Activated T-cell treated with anti-CD3 and anti-CD28 coated beads, Interleukin-2, amount 50 U/mL, for 4 hours (primary cell): Measurements from ENCODE around the gene PIP5K1C. TPM values are rescaled to one million over a fixed set of nuclear protein-coding genes. Genes with fewer than 3 reads are reported as not detected.

Experiments used
- ATAC-seq, 2 donors: fragments of 200-7000 bp; cut with Tn5 transposase; one replicate each; pipeline ENCODE4 v1.10.0; 2021
- DNase-seq: peaks from one replicate; pipeline ENCODE4 v3.0.0-alpha.2; 2020
- H3K27me3 Mint-ChIP-seq: one replicate; pipeline ENCODE4 v1.8.0; 2021; ENCODE audit warnings: low read depth, mixed read lengths
- H3K36me3 Mint-ChIP-seq: one replicate; pipeline ENCODE4 v1.8.0; 2022; ENCODE audit warnings: mixed read lengths; ENCODE audit not compliant: insufficient read depth
- H3K4me1 Mint-ChIP-seq: one replicate; pipeline ENCODE4 v1.8.0; 2021; ENCODE audit warnings: low read depth, mixed read lengths
- H3K4me3 Mint-ChIP-seq: one replicate; pipeline ENCODE4 v1.8.0; 2021; ENCODE audit warnings: mild to moderate bottlenecking, moderate library complexity, mixed read lengths
- H3K9me3 Mint-ChIP-seq: one replicate; pipeline ENCODE4 v1.8.0; 2021; ENCODE audit warnings: mixed read lengths
- total RNA-seq, 3 donors: library from RNA; stranded (reverse); gene quantifications; one replicate each; pipeline ENCODE4 v1.2.1, GENCODE V29; 2021

The PIP5K1C gene
- total RNA-seq, 3 donors from 2014 or later: 12.1 to 20.9 (median 16.7) TPM

DNA sequence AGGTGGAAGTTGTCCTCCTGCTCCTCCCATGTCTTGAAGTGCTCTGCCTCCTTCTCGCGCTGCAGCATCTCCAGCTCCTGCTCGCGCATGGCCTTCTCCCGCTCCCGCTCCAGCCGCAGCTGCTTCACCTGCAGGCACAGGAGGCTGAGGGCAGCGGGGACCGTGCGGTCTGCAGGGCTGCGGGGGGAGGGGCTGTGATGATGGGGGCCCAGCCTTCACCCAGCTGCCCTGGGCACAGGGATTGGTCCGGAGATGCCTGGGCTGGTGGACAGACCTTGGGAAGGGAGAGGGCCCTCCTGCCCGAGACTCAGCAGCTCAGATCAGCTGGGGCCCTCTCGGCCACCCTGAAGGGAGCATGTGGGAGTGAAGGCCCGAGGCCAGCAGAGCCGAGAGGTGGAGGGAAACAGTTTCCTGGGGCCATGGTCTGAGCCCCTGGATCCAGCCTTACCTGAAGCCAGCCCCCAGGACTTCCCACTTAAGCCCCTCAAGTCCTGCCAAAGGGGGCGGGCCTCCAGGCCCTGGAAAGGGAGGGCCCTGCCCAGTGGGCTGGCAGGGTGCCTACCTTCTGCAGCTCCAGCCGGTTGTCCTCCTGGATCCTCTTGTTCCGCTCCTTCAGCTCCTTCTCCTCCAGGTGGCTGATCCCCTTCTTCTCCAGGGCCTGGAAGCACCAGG lies 80.0 kb downstream of the PIP5K1C start:
- peaks cover 22% of the 10 kb centered on the region for H3K4me1 Mint-ChIP-seq
- ATAC-seq (no peak), DNase-seq (no peak)
- H3K9me3 Mint-ChIP-seq: no peaks in the 10 kb centered on the region
- H3K36me3 Mint-ChIP-seq: peaks cover 12% of the 10 kb centered on the region
- no peak overlapping the region for H3K4me3 Mint-ChIP-seq
- H3K27me3 Mint-ChIP-seq: no peaks in the 10 kb centered on the region

DNA sequence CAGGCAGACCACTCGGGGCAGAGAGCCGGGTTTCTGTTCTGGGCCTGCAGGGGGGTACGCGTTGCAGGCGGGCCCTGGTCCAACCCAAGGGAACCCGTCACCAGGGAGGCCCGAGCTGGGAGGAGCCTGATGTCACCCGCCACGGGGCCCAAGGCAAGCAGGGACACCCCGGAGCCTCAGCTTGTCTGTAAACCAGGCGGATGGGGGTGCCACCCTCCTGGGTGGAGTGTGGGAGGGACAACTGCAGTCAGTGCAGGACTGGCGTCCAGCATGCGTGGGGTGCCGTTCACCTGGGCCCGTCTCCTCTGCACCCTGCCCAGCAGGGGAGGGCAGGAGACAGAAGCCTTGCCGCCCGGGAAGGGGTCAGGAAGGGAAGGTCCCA lies 80.6 kb downstream of the PIP5K1C start:
- H3K36me3 Mint-ChIP-seq: peaks cover 12% of the 10 kb centered on the region

GRCh38 chr19:3618811-3619630 lies 81.2 kb downstream of the PIP5K1C start:
- DNase-seq (no peak), ATAC-seq (no peak)
- H3K4me3 Mint-ChIP-seq: no peak overlapping the region
- H3K27me3 Mint-ChIP-seq: no peaks in the 10 kb centered on the region
- H3K36me3 Mint-ChIP-seq: peaks cover 12% of the 10 kb centered on the region
- H3K9me3 Mint-ChIP-seq: no peaks in the 10 kb centered on the region
- peaks cover 13% of the 10 kb centered on the region for H3K4me1 Mint-ChIP-seq

More for the DNA sequence above, 80.6 kb downstream of the PIP5K1C start:
- no peak for DNase-seq
- no peaks in the 10 kb centered on the region for H3K27me3 Mint-ChIP-seq
- H3K4me1 Mint-ChIP-seq: peaks cover 19% of the 10 kb centered on the region
- no peaks in the 10 kb centered on the region for H3K9me3 Mint-ChIP-seq
- no peak for ATAC-seq
- H3K4me3 Mint-ChIP-seq: no peak overlapping the region

- peaks cover 12% of the 10 kb centered on the region for H3K36me3 Mint-ChIP-seq
- no peaks in the 10 kb centered on the region for H3K9me3 Mint-ChIP-seq
- peaks cover 12% of the 10 kb centered on the region for H3K4me1 Mint-ChIP-seq
- ATAC-seq (peak; percentile 70 to 71), DNase-seq (peak; percentile 54)
- no peak overlapping the region for H3K4me3 Mint-ChIP-seq
- H3K27me3 Mint-ChIP-seq: no peaks in the 10 kb centered on the region
Measured at GRCh38 chr19:3618144-3618810, 82.0 kb downstream of the PIP5K1C start.

- H3K36me3 Mint-ChIP-seq: peaks cover 9% of the 10 kb centered on the region
- H3K27me3 Mint-ChIP-seq: no peaks in the 10 kb centered on the region
- no peaks in the 10 kb centered on the region for H3K9me3 Mint-ChIP-seq
- H3K4me3 Mint-ChIP-seq: no peak overlapping the region
- ATAC-seq (peak; percentile 38 to 45), DNase-seq (no peak)
- peaks cover 12% of the 10 kb centered on the region for H3K4me1 Mint-ChIP-seq
Measured at GRCh38 chr19:3617463-3617862, 82.8 kb downstream of the PIP5K1C start.

DNA sequence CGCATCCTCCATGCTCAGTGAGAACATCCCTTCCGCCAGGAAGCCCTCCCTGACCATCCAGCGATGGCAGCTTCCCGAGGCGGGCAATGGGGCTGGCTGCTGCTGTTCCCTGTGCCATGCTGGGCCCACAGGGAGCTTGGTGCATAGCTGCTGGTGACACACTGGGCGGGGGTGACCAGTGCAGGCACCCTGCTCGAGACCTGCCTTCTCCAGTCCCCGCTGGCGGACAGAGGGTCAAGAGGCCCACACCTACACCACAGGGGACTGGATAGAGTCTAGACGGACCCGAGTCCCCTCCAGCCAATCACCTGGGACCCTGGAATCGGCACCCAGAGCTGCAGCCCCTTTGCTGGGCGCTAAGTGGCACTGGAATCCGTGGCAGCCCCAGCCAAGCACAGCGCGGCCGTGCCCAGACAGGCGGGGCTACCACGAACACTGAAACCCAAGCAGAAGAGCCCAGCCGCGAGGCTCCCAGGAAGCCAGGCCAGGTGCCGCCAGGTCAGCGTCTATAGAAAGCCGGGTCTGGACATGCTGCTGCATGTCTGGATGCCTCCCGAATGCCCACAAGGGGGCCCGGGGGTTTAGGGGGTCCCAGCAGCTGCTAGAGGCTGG lies 84.6 kb downstream of the PIP5K1C start:
- Mint-ChIP-seq H3K4me1 (peaks cover 12% of the 10 kb centered on the region), H3K4me3 (no peak overlapping the region), H3K27me3 (no peaks in the 10 kb centered on the region), H3K36me3 (peaks cover 12% of the 10 kb centered on the region), H3K9me3 (no peaks in the 10 kb centered on the region)
- DNase-seq: no peak
- ATAC-seq: no peak

GRCh38 chr19:3614858-3615505 lies 85.3 kb downstream of the PIP5K1C start:
- Mint-ChIP-seq H3K36me3 (peaks cover 12% of the 10 kb centered on the region), H3K27me3 (no peaks in the 10 kb centered on the region), H3K4me1 (peaks cover 12% of the 10 kb centered on the region), H3K4me3 (no peak overlapping the region), H3K9me3 (no peaks in the 10 kb centered on the region)
- ATAC-seq (no peak), DNase-seq (no peak)

GRCh38 chr19:3613818-3614661 lies 86.2 kb downstream of the PIP5K1C start:
- no peaks in the 10 kb centered on the region for H3K9me3 Mint-ChIP-seq
- H3K4me1 Mint-ChIP-seq: peaks cover 12% of the 10 kb centered on the region
- ATAC-seq: no peak
- DNase-seq: no peak
- no peaks in the 10 kb centered on the region for H3K27me3 Mint-ChIP-seq
- peaks cover 9% of the 10 kb centered on the region for H3K36me3 Mint-ChIP-seq
- H3K4me3 Mint-ChIP-seq: no peak overlapping the region

DNA sequence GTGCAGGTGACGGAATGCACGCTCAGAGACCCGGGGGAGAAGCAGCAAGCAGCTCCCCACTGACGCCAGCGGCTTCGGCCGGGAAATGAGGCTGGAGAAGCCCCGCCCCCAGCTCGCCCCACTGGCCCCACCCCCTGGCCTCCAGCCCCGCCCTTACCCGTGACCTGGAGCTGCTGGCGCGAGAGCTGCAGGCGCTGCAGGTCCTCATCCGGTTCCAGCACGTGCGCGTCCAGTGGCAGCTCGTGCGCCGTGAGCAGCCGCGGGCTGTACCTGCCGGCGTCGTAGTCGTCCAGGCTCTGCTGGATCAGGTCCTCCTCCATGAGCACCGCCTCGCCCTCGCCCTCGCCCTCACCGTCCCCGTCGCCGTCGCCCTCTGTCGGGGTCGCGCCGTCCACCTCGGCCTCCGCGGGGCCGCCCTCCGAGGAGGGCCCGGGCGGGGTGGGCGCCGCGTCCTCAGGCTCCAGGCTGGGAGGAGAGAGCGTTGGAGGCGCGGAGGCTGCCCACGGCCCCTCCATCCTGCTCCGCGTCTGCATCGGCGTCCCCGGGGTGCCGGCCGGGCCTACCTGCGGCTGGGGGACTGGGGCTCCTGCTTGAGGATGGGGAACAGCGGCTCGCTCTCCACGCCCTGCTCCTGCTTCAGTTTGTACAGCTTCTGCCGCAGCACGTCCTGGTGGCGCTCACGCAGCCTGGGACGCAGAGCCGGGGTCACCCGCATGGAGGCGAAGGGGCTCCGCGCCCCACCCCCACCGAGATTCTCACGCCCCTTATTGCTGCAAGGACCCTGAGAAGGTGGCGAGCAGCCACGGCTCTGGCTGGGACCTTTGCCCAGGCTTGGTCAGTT lies 87.1 kb downstream of the PIP5K1C start:
- DNase-seq (no peak), ATAC-seq (no peak)
- no peaks in the 10 kb centered on the region for H3K9me3 Mint-ChIP-seq
- H3K4me3 Mint-ChIP-seq: no peak overlapping the region
- no peaks in the 10 kb centered on the region for H3K27me3 Mint-ChIP-seq
- peaks cover 8% of the 10 kb centered on the region for H3K36me3 Mint-ChIP-seq
- peaks cover 13% of the 10 kb centered on the region for H3K4me1 Mint-ChIP-seq

GRCh38 chr19:3612330-3612729 lies 87.9 kb downstream of the PIP5K1C start:
- DNase-seq (no peak), ATAC-seq (no peak)
- H3K27me3 Mint-ChIP-seq: no peaks in the 10 kb centered on the region
- no peaks in the 10 kb centered on the region for H3K9me3 Mint-ChIP-seq
- peaks cover 13% of the 10 kb centered on the region for H3K4me1 Mint-ChIP-seq
- H3K36me3 Mint-ChIP-seq: peaks cover 8% of the 10 kb centered on the region
- H3K4me3 Mint-ChIP-seq: no peak overlapping the region

- H3K36me3 Mint-ChIP-seq: peaks cover 5% of the 10 kb centered on the region
- no peak for ATAC-seq
- H3K4me3 Mint-ChIP-seq: no peak overlapping the region
- peaks cover 11% of the 10 kb centered on the region for H3K4me1 Mint-ChIP-seq
- DNase-seq: no peak
- H3K9me3 Mint-ChIP-seq: no peaks in the 10 kb centered on the region
- H3K27me3 Mint-ChIP-seq: no peaks in the 10 kb centered on the region
Measured at GRCh38 chr19:3611841-3612240, 88.4 kb downstream of the PIP5K1C start.

DNA sequence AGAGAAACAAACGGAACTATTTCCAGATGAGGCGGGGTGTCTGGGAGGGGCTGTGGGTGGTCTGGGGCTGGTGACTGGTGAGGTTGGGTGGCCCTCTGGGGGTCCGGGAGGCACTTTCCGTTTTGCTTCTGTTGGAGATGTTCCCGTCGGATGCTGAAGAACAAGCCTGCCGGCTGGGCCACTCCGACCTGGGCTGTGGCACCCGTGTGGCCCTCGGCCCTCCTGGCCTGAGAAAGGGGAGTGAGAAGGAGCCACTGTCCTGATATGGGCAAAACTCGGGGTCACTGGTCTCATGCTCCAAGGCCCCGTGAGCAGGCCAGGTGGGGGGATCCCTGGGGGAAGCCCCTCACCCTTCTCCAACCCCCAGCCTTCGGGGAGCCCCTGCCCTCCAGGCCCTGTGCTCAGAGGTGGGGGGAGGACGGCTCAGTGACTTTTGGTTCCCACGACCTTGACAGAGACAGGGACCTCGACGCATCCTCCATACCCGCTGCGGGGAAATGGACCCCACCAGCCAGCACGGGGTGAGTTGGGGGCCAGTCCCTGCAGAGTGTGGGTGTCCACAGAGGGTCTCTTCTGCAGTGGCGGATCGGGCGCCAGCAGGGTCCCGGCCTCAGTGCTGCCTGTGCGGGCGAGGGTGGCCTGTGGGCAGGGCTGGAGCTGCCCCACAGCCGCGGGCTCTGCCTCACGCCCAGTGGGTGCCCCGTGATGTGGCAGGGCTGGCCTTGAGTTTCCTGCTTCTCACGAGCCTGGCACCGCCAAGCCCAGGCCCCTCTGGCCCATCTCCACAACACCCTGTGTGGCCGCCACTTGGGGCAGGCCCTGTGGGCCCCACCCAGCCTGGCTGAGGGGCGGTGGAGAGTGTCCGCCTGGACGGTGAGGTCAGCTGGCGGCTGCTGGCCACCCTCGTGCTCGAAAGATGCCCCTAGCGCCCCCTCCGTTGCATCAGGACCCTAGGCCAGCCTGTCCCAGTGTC lies 89.2 kb downstream of the PIP5K1C start:
- Mint-ChIP-seq H3K4me1 (peaks cover 11% of the 10 kb centered on the region), H3K27me3 (no peaks in the 10 kb centered on the region), H3K4me3 (no peak overlapping the region), H3K9me3 (no peaks in the 10 kb centered on the region), H3K36me3 (peaks cover 5% of the 10 kb centered on the region)
- ATAC-seq: no peak
- DNase-seq: no peak
